Keratinocyte (primary cell): ENCODE results near the gene FBXO44. TPM values are rescaled to one million over a fixed set of nuclear protein-coding genes. Genes with fewer than 3 reads are reported as not detected.
"Not testable (repeated sequence)": the region's sequence is repeated elsewhere in the genome, so short reads cannot be mapped to it uniquely, and the experiment has no call there.

Experiments used
- DNase-seq: peaks from one replicate; pipeline ENCODE4 v3.0.0-alpha.2; 2011; ENCODE audit warnings: low read depth, missing footprints, low spot score
- FAIRE-seq: peaks from 2 replicates; lab custom pipeline; 2011; peaks lifted over from hg19 to GRCh38; lab: Jason Lieb, UNC
- H2AFZ ChIP-seq: 2 replicates; pipeline ENCODE4 v1.6.0; 2012; ENCODE audit warnings: low read length, control low read depth, inconsistent platforms; ENCODE audit not compliant: control insufficient read depth
- H3K27ac ChIP-seq: 2 replicates; pipeline ENCODE4 v1.5.1; 2011; ENCODE audit warnings: low read length; ENCODE audit not compliant: control insufficient read depth, insufficient read depth
- H3K27me3 ChIP-seq: 3 replicates; pipeline ENCODE4 v1.6.0; 2011; ENCODE audit warnings: low read length; ENCODE audit not compliant: control insufficient read depth, insufficient read depth; ENCODE audit errors: extremely low read depth
- H3K36me3 ChIP-seq, 2 experiments: 2 replicates in 1 of 2; 3 replicates in 1 of 2; pipeline ENCODE4 v1.5.1; 2011; ENCODE audit warnings: low read length in 2 of 2, mild to moderate bottlenecking in 1 of 2; ENCODE audit not compliant: control insufficient read depth in 2 of 2, insufficient read depth in 2 of 2; ENCODE audit errors: extremely low read depth in 1 of 2
- H3K4me1 ChIP-seq: 3 replicates; pipeline ENCODE4 v1.5.1; 2011; ENCODE audit warnings: low read length; ENCODE audit not compliant: control insufficient read depth, insufficient read depth; ENCODE audit errors: extremely low read depth
- H3K4me2 ChIP-seq: 3 replicates; pipeline ENCODE4 v1.6.0; 2011; ENCODE audit warnings: low read depth, low read length; ENCODE audit not compliant: control insufficient read depth, insufficient read depth; ENCODE audit errors: extremely low read depth
- H3K4me3 ChIP-seq, 3 experiments: fragments of 200-600 bp in 1 of 3; sonication (generic) in 1 of 3; 2 replicates in 2 of 3; 3 replicates in 1 of 3; pipeline ENCODE4 v1.5.1; 2011 to 2016; ENCODE audit warnings: low read length in 3 of 3, mild to moderate bottlenecking in 3 of 3, control low read depth in 2 of 3, inconsistent platforms in 1 of 3, low read depth in 1 of 3, mixed read lengths in 1 of 3, mixed run types in 1 of 3, moderate library complexity in 1 of 3; ENCODE audit not compliant: control insufficient read depth in 2 of 3, insufficient read depth in 2 of 3; ENCODE audit errors: extremely low read depth in 1 of 3
- H3K79me2 ChIP-seq: 2 replicates; pipeline ENCODE4 v1.6.0; 2012; ENCODE audit warnings: low read length; ENCODE audit not compliant: control insufficient read depth, insufficient read depth
- H3K9ac ChIP-seq: 3 replicates; pipeline ENCODE4 v1.6.0; 2011; ENCODE audit warnings: low read length; ENCODE audit not compliant: control insufficient read depth, insufficient read depth; ENCODE audit errors: extremely low read depth
- H3K9me1 ChIP-seq: 3 replicates; pipeline ENCODE4 v1.6.0; 2011; ENCODE audit warnings: low read length; ENCODE audit not compliant: control insufficient read depth, insufficient read depth; ENCODE audit errors: extremely low read depth
- H3K9me3 ChIP-seq: 2 replicates; pipeline ENCODE4 v1.5.1; 2012; ENCODE audit warnings: low read depth, low read length; ENCODE audit not compliant: control insufficient read depth
- H4K20me1 ChIP-seq: 3 replicates; pipeline ENCODE4 v1.6.0; 2011; ENCODE audit warnings: low read length; ENCODE audit not compliant: control insufficient read depth, insufficient read depth; ENCODE audit errors: extremely low read depth
- CTCF ChIP-seq, 3 experiments: IDR thresholded peaks in 1 of 3; conservative IDR thresholded peaks in 1 of 3; optimal IDR thresholded peaks in 1 of 3; 2 replicates in 2 of 3; 3 replicates in 1 of 3; pipeline versions ENCODE3 to v1.5.1; 2011; ENCODE audit warnings: low read length in 3 of 3, mild to moderate bottlenecking in 3 of 3, moderate library complexity in 2 of 3, control low read depth in 1 of 3, inconsistent platforms in 1 of 3; ENCODE audit not compliant: insufficient read depth in 2 of 3; ENCODE audit errors: extremely low read depth in 1 of 3
- EZH2 ChIP-seq: IDR thresholded peaks from one replicate; pipeline ENCODE4 v1.6.1; 2012; ENCODE audit warnings: inconsistent platforms, mild to moderate bottlenecking, low read length, moderate library complexity
- dilution Hi-C: fragments of 300-500 bp; cut with MboI; formaldehyde crosslinking; loops from one replicate; pipeline ENCODE4 v1.7.0; 2020; ENCODE audit warnings: low sequenced_read_pairs; ENCODE audit not compliant: extremely low pct_ligation_motif_present
- polyA minus RNA-seq, 3 experiments: library from RNA; depleted of rRNA, polyadenylated mRNA; stranded (reverse); fragments of >200 nt; gene quantifications; 1 replicate in 1 of 3; 2 replicates in 1 of 3; 3 replicates in 1 of 3; pipeline ENCODE4 v1.2.3, GENCODE V29; 2011
- polyA plus RNA-seq, 5 experiments: library from polyadenylated mRNA; depleted of rRNA in 3 of 5; stranded (reverse) in 3 of 5; stranded (forward) in 1 of 5; unstranded in 1 of 5; fragments of >200 nt; gene quantifications; 1 replicate in 1 of 5; 2 replicates in 3 of 5; 3 replicates in 1 of 5; pipeline versions ENCODE4 v1.2.1 to v1.2.3, GENCODE V29; 2011 to 2012; ENCODE audit warnings: missing spikeins in 2 of 5, low read depth in 1 of 5, low replicate concordance in 1 of 5

Gene FBXO44
- polyA plus RNA-seq (23.1 to 39.9 TPM (median 25.8 TPM) in 3 replicates), polyA minus RNA-seq (20.5 to 26.1 TPM (median 21.2 TPM) in 3 replicates)
- 4.8 TPM for polyA plus RNA-seq (2011; ENCODE audit: low read depth)
- 14.0 and 29.5 TPM in 2 replicates for polyA plus RNA-seq (2011; cell fraction: cytosol; rRNA removed)
- polyA plus RNA-seq (2011; cell fraction: nucleus; rRNA removed) = 99.8 and 117 TPM in 2 replicates
- polyA plus RNA-seq (2012; ENCODE audit: low replicate concordance) = 21.2 and 27.8 TPM in 2 replicates
- 36.6 TPM for polyA minus RNA-seq (2011; cell fraction: cytosol; rRNA and poly(A)+ RNA removed)
- polyA minus RNA-seq (2011; cell fraction: nucleus; rRNA and poly(A)+ RNA removed) = 26.4 and 30.6 TPM in 2 replicates

GRCh38 chr1:11654137-11654938 lies at the start of gene FBXO44, which contains the start of gene FBXO2:
Gene FBXO44 (plus strand): TSS chr1:11654877. CDS start chr1:11655836, 959 bp downstream.
Gene FBXO2 (minus strand): TSS chr1:11654429. CDS start chr1:11654340, 89 bp downstream.
- Histone ChIP-seq H3K27me3 (no peaks in the 10 kb centered on the region), H3K4me1 (peaks cover 21% of the 10 kb centered on the region), H3K4me2 (peak within 1 kb of the TSS; percentile 87), H4K20me1 (no peaks in the 10 kb centered on the region), H2AFZ (peak within 1 kb of the TSS; percentile 87), H3K9ac (peak within 1 kb of the TSS; percentile 71), H3K9me1 (no peaks in the 10 kb centered on the region), H3K36me3 (peaks cover 3 to 14% of the 10 kb centered on the region in 2 experiments), H3K27ac (peak within 1 kb of the TSS; percentile 26), H3K79me2 (peaks cover 7% of the 10 kb centered on the region), H3K9me3 (no peaks in the 10 kb centered on the region), H3K4me3 (peak within 1 kb of the TSS; percentile 71 to 75 (median 72))
- dilution Hi-C loops = no loop called here
- no peak for FAIRE-seq
- no peak for DNase-seq
- TF ChIP-seq EZH2 = no peak
- TF ChIP-seq CTCF (optimal IDR thresholded peaks at IDR 0.05 in 1 of 3, IDR thresholded peaks at IDR 0.05 in 1 of 3, conservative IDR thresholded peaks at IDR 0.05 in 1 of 3; ENCODE audit: extremely low read depth in 1 of 3, insufficient read depth in 2 of 3, low read length in 3 of 3) = no peak

- no peaks in the 10 kb centered on the region for H3K9me3 ChIP-seq
- H3K9ac ChIP-seq = no peak overlapping the region
- no peak overlapping the region for H3K4me2 ChIP-seq
- H3K79me2 ChIP-seq = no peaks in the 10 kb centered on the region
- H3K4me1 ChIP-seq = no peaks in the 10 kb centered on the region
- H2AFZ ChIP-seq = no peak overlapping the region
- H3K27ac ChIP-seq = no peak overlapping the region
- no peaks in the 10 kb centered on the region for H4K20me1 ChIP-seq
- no peaks in the 10 kb centered on the region for H3K9me1 ChIP-seq
- FAIRE-seq = no peak
- H3K27me3 ChIP-seq = peaks cover 14% of the 10 kb centered on the region
- no peak for TF ChIP-seq EZH2
- no peak for TF ChIP-seq CTCF (optimal IDR thresholded peaks at IDR 0.05 in 1 of 3, IDR thresholded peaks at IDR 0.05 in 1 of 3, conservative IDR thresholded peaks at IDR 0.05 in 1 of 3; ENCODE audit: extremely low read depth in 1 of 3, insufficient read depth in 2 of 3, low read length in 3 of 3)
- dilution Hi-C loops = no loop called here
- no peak for DNase-seq
- H3K36me3 ChIP-seq = no peaks in the 10 kb centered on the region
- H3K4me3 ChIP-seq = no peak overlapping the region
Measured at GRCh38 chr1:11606775-11607174, 47.9 kb upstream of the FBXO44 start.

- H2AFZ ChIP-seq, H3K27me3 ChIP-seq, H4K20me1 ChIP-seq, H3K4me2 ChIP-seq, dilution Hi-C loops, H3K9me3 ChIP-seq, H3K36me3 ChIP-seq, FAIRE-seq, H3K79me2 ChIP-seq, H3K9me1 ChIP-seq, H3K9ac ChIP-seq, DNase-seq, H3K4me1 ChIP-seq, H3K4me3 ChIP-seq, H3K27ac ChIP-seq: not testable (repeated sequence)
Measured at GRCh38 chr1:11608596-11609130, 46.0 kb upstream of the FBXO44 start.
